ENCODE results near the gene NCDN. TPM values are rescaled to one million over a fixed set of nuclear protein-coding genes. Genes with fewer than 3 reads are reported as not detected.

NCDN gene
- total RNA-seq, 4 donors from 2014 or later: 10.1 to 13.7 (median 12.1) TPM

GRCh38 chr1:35564884-35565741 lies 7.5 kb downstream of the NCDN start:
- no peak overlapping the region for H3K4me3 ChIP-seq
- no peak for DNase-seq
- TF ChIP-seq CTCF (IDR thresholded peaks at IDR 0.05) (peak in 1 of 6 experiments; percentile 0), POLR2A (IDR thresholded peaks at IDR 0.05) (no peak)
- no peak overlapping the region for H3K27ac ChIP-seq
- intact Hi-C loops (cut with DNase I): loop anchor here (5.0 to 10.0 kb wide), 3 partner anchors 70 to 207 kb away; no protein-coding TSS in a partner anchor
- 90% methylated on average over 7 to 17 of the region's 28 CpGs for WGBS, 2 donors
- H3K9me3 ChIP-seq: no peaks in the 10 kb centered on the region
- H3K36me3 ChIP-seq: peaks cover 0 to 50% (median 0%) of the 10 kb centered on the region in 3 donors
- H3K27me3 ChIP-seq: peaks cover 0 to 20% (median 0%) of the 10 kb centered on the region in 4 donors
- H3K4me1 ChIP-seq: peaks cover 7 to 33% (median 12%) of the 10 kb centered on the region in 3 donors

GRCh38 chr1:35565742-35566133 lies 8.1 kb downstream of the NCDN start:
- H3K4me1 ChIP-seq: peaks cover 6 to 27% (median 7%) of the 10 kb centered on the region in 3 donors
- WGBS, 2 donors: 100% methylated on average over 1 of the region's 11 CpGs; no CpG with 5 or more reads in 1 of the 2 donors

GRCh38 chr1:35567947-35568558 lies 10.5 kb downstream of the NCDN start:
- H3K4me3 ChIP-seq: no peak overlapping the region
- TF ChIP-seq CTCF (IDR thresholded peaks at IDR 0.05): no peak
- no peak for TF ChIP-seq POLR2A (IDR thresholded peaks at IDR 0.05)
- H3K4me1 ChIP-seq: peaks cover 3 to 26% (median 6%) of the 10 kb centered on the region in 3 donors
- peaks cover 0 to 37% (median 0%) of the 10 kb centered on the region in 3 donors for H3K36me3 ChIP-seq
- H3K27me3 ChIP-seq: peaks cover 0 to 49% (median 3%) of the 10 kb centered on the region in 4 donors
- no peaks in the 10 kb centered on the region for H3K9me3 ChIP-seq
- DNase-seq: no peak
- H3K27ac ChIP-seq: no peak overlapping the region
- 68% methylated on average over 8 to 9 of the region's 9 CpGs for WGBS, 2 donors
- intact Hi-C loops (cut with DNase I): loop anchor here (5.0 to 10.0 kb wide), 2 partner anchors 67 to 204 kb away; no protein-coding TSS in a partner anchor

More at GRCh38 chr1:35565742-35566133, 8.1 kb downstream of the NCDN start:
- DNase-seq: no peak
- Histone ChIP-seq H3K9me3 (no peaks in the 10 kb centered on the region), H3K27ac (no peak overlapping the region), H3K27me3 (peaks cover 0 to 26% (median 0%) of the 10 kb centered on the region in 4 donors), H3K4me3 (no peak overlapping the region), H3K36me3 (peaks cover 0 to 50% (median 0%) of the 10 kb centered on the region in 3 donors)
- no peak for TF ChIP-seq CTCF (IDR thresholded peaks at IDR 0.05)
- TF ChIP-seq POLR2A (IDR thresholded peaks at IDR 0.05): no peak
- intact Hi-C loops (cut with DNase I): loop anchor here (5.0 to 10.0 kb wide), 2 partner anchors 69 to 207 kb away; no protein-coding TSS in a partner anchor

GRCh38 chr1:35568975-35569395 lies 11.4 kb downstream of the NCDN start:
- intact Hi-C loops (cut with DNase I): loop anchor here (5.0 to 10.0 kb wide), 2 partner anchors 66 to 203 kb away; no protein-coding TSS in a partner anchor
- Histone ChIP-seq H3K27ac (no peak overlapping the region), H3K27me3 (peaks cover 0 to 59% (median 3%) of the 10 kb centered on the region in 4 donors), H3K4me1 (peaks cover 8 to 34% (median 10%) of the 10 kb centered on the region in 3 donors), H3K36me3 (peaks cover 0 to 28% (median 0%) of the 10 kb centered on the region in 3 donors), H3K4me3 (no peak overlapping the region), H3K9me3 (no peaks in the 10 kb centered on the region)
- WGBS, 2 donors: 18 to 30% methylated on average over 3 to 4 of the region's 4 CpGs
- TF ChIP-seq POLR2A (IDR thresholded peaks at IDR 0.05) (no peak), CTCF (IDR thresholded peaks at IDR 0.05) (peak; percentile 70 to 92 (median 82))
- DNase-seq: no peak
